ENCODE results near the gene TASOR.

The TASOR gene

DNA sequence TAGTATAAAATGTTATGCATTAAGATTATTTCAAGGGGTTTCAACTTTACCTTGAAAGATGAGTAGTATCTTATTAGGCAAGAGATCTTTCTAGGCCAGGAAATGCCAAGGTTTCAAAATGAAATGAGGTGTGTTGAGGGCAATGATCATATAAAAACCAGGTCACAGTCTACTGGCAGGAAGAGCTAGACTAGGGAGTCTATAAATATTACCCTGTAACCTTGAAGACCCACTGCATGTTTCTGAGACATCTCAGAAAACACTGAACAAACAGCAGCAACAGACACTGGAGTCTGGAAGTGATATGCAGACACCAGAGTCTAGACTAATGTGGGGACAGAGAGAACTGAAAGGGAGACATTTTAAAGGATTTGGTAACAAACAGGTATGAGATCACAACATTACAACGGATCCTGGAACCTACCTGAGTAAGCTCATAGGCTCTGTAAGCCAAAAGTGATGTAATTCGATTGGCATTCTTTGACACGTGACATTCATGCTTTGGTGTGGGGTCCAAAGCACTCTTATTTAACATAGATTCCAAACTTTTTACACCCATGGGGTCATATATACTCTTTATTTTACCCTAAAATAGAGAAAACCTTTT is 15.0 kb downstream of the TASOR start:
- in situ Hi-C loops (cut with HindIII; ENCODE audit: low pct_unique_long_range_greater_than_20kb, low sequenced_read_pairs), result no loop called here
- no peak for DNase-seq (ENCODE audit: low read depth in 1 of 2, low spot score in 1 of 2)
- TF ChIP-seq JUND (IDR thresholded peaks at IDR 0.05; ENCODE audit: low read depth), result no peak

DNA sequence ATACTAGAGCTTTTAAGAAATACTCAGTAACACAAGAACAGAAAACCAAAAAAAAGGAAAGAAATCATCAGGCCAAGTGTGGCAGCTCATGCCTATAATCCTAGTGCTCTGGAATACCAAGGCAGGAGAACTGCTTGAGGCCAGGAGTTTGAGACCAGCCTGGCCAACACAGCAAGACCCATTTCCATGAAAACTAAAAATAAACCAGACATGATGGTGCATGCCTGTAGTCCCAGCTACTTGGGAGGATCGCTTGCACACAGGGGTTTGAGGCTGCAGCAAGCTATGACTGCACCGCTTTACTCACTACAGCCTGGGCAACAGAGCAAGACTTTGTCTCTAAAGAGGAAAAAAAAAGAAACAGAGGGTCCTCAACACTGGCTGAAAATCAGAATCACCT is 18.2 kb downstream of the TASOR start:
- DNase-seq (ENCODE audit: low read depth in 1 of 2, low spot score in 1 of 2), result no peak
- in situ Hi-C loops (cut with HindIII; ENCODE audit: low pct_unique_long_range_greater_than_20kb, low sequenced_read_pairs), result no loop called here
- TF ChIP-seq JUND (IDR thresholded peaks at IDR 0.05; ENCODE audit: low read depth), result no peak

DNA sequence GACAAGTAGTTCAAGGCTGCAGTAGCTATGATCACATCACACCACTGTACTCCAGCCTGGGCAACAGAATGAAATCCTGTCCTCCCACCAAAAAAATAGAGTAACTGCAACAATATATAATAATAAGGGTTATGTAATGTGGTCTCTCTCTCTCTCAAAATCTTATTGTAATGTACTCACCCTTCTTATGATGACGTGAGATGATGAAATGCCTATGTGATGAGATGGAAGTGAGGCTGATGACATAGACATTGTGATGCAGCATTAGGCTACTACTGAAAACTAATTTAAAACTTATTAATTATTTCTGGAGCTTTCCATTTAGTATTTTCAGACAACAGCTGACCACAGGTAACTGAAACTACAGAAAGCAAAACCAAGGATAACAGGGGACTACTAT is 27.4 kb downstream of the TASOR start:
- in situ Hi-C loops (cut with HindIII; ENCODE audit: low pct_unique_long_range_greater_than_20kb, low sequenced_read_pairs), result no loop called here
- no peak for DNase-seq (ENCODE audit: low read depth in 1 of 2, low spot score in 1 of 2)
- TF ChIP-seq JUND (IDR thresholded peaks at IDR 0.05; ENCODE audit: low read depth), result no peak

DNA sequence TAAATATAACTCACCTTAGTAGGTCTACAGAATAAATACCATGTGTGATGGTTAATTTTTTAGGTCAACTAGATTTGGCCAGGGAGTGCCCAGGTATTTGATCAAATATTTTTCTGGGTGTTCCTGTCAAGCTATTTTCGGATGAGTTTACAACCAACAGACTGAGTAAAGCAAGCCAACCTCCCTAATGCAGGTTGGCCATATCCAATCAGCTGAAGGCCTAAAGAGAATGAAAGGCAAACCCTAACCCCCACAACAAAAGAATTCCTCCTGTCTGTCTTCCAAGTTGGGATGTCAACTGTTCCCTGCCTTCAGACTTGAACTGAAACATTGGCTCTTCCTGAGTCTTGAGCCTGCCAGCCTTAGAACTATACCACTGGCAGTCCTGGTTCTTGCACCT is 28.6 kb downstream of the TASOR start:
- no peak for TF ChIP-seq JUND (IDR thresholded peaks at IDR 0.05; ENCODE audit: low read depth)
- in situ Hi-C loops (cut with HindIII; ENCODE audit: low pct_unique_long_range_greater_than_20kb, low sequenced_read_pairs), result no loop called here
- no peak for DNase-seq (ENCODE audit: low read depth in 1 of 2, low spot score in 1 of 2)

DNA sequence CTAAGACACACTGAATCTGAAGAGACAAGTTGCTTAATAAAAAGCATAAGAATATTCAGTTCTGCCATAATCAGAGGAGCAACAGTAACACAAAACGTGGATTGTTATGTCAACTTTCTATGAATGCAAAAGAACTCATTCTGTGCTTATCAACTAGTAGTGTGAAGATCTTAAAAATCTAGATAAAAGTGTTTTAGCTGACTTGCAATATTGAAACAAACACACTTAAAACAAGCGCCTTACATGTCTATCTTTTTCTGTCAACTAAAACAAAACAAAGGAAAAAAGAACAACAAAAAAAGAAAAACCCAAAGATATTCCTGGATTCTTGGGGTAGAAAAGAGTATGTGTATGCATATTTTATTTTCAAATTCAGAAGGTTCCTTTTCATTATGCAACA is 37.7 kb downstream of the TASOR start:
- no peak for TF ChIP-seq JUND (IDR thresholded peaks at IDR 0.05; ENCODE audit: low read depth)
- DNase-seq (ENCODE audit: low read depth in 1 of 2, low spot score in 1 of 2), result no peak
- in situ Hi-C loops (cut with HindIII; ENCODE audit: low pct_unique_long_range_greater_than_20kb, low sequenced_read_pairs), result no loop called here

DNA sequence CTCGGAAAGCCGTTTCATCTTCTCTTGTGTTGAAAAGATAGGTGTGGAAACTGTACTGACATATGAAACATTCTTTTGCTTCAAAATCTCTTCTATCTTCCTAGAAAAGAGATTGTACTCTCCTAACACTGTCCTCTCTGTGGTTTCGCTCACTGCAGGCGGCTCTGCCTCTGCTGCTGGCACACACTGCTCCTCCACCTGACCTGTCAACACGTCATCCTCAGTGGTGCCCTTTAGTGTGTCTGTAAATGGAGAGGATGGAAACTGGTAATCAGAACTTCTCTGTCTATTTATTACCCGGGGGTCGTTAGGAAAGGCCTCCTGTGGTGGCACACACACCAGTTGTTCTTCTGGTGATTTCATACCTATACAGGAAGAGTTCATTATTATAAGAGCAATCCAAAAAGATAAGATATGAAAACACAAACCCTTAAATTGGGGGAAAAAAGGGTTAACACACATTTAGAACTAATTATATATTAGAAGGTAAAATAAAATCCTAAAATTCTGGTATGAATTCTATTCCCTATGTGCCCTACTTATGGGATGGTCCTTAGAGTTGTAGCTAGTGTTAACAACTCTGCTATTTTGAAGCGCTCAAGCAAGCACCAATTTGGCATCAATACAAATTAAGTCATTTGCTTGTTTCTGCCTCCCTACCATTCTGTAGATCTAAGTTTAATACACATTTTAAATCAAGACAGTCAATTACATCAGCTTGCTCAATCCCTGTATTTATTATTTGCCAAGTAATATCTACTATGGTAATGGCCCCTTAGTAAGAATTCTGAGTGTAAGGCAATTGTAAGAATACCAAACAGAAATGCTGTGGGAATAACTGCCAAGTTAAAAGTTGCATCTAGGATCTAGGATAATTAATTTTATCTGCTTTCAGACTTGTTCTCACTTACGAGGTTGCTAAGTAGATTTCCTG is 49.2 kb downstream of the TASOR start:
- in situ Hi-C loops (cut with HindIII; ENCODE audit: low pct_unique_long_range_greater_than_20kb, low sequenced_read_pairs), result no loop called here
- no peak for TF ChIP-seq JUND (IDR thresholded peaks at IDR 0.05; ENCODE audit: low read depth)
- peak in 1 of 2 experiments; percentile 14 for DNase-seq (ENCODE audit: low read depth in 1 of 2, low spot score in 1 of 2)
